ENCODE data around the gene FBXO4. TPM values are rescaled to one million over a fixed set of nuclear protein-coding genes. Genes with fewer than 3 reads are reported as not detected.

Gene FBXO4
- total and polyA plus RNA-seq, 7 donors: 5.5 to 12.3 (median 8.5) TPM

- 96 to 97% methylated on average over 4 of the region's 4 CpGs for WGBS, 2 donors
- Histone ChIP-seq H3K4me3 (no peak overlapping the region), H3K27me3 (no peaks in the 10 kb centered on the region), H3K9me3 (no peaks in the 10 kb centered on the region), H3K27ac (no peak overlapping the region), H3K36me3 (peaks cover 0 to 14% (median 5%) of the 10 kb centered on the region in 4 donors), H3K4me1 (peaks cover 0 to 14% (median 6%) of the 10 kb centered on the region in 4 donors)
- no peak for DNase-seq
- TF ChIP-seq POLR2AphosphoS5 (IDR thresholded peaks at IDR 0.05) (no peak), CTCF (IDR thresholded peaks at IDR 0.05) (no peak), EP300 (IDR thresholded peaks at IDR 0.05) (no peak), POLR2A (IDR thresholded peaks at IDR 0.05) (no peak)
- intact Hi-C loops (cut with DNase I): loop anchor here (10.0 kb wide), 2 partner anchors 837 to 1093 kb away; partner anchors contain the start of gene RPL37
Measured at GRCh38 chr5:41927604-41928003, 2.5 kb downstream of the FBXO4 start.

- Histone ChIP-seq H3K27me3 (no peaks in the 10 kb centered on the region), H3K36me3 (peaks cover 0 to 17% (median 6%) of the 10 kb centered on the region in 4 donors), H3K4me3 (no peak overlapping the region), H3K9me3 (no peaks in the 10 kb centered on the region), H3K27ac (no peak overlapping the region), H3K4me1 (peaks cover 0 to 14% (median 6%) of the 10 kb centered on the region in 4 donors)
- TF ChIP-seq POLR2A (IDR thresholded peaks at IDR 0.05): no peak
- TF ChIP-seq CTCF (IDR thresholded peaks at IDR 0.05): no peak
- TF ChIP-seq POLR2AphosphoS5 (IDR thresholded peaks at IDR 0.05): no peak
- TF ChIP-seq EP300 (IDR thresholded peaks at IDR 0.05): no peak
- intact Hi-C loops (cut with DNase I): loop anchor here (10.0 kb wide), 2 partner anchors 836 to 1094 kb away; partner anchors contain the start of gene RPL37
- no peak for DNase-seq
Measured at GRCh38 chr5:41929035-41929434, 4.0 kb downstream of the FBXO4 start.

- Histone ChIP-seq H3K27ac (no peak overlapping the region), H3K4me3 (no peak overlapping the region), H3K4me1 (no peaks in the 10 kb centered on the region), H3K36me3 (peaks cover 0 to 45% (median 8%) of the 10 kb centered on the region in 4 donors), H3K9me3 (no peaks in the 10 kb centered on the region), H3K27me3 (no peaks in the 10 kb centered on the region)
- DNase-seq: no peak
- WGBS, 2 donors: 90 to 96% methylated on average over 2 of the region's 2 CpGs
- intact Hi-C loops (cut with DNase I): no loop called here
- TF ChIP-seq CTCF (IDR thresholded peaks at IDR 0.05): no peak
- no peak for TF ChIP-seq EP300 (IDR thresholded peaks at IDR 0.05)
- TF ChIP-seq POLR2A (IDR thresholded peaks at IDR 0.05): no peak
- TF ChIP-seq POLR2AphosphoS5 (IDR thresholded peaks at IDR 0.05): no peak
Measured at GRCh38 chr5:41932770-41933169, 7.7 kb downstream of the FBXO4 start.

GRCh38 chr5:41935544-41935943 is 10.5 kb downstream of the FBXO4 start:
- H3K36me3 ChIP-seq: peaks cover 0 to 50% (median 8%) of the 10 kb centered on the region in 4 donors

More at GRCh38 chr5:41935544-41935943, 10.5 kb downstream of the FBXO4 start:
- no peak for TF ChIP-seq CTCF (IDR thresholded peaks at IDR 0.05)
- TF ChIP-seq EP300 (IDR thresholded peaks at IDR 0.05): no peak
- TF ChIP-seq POLR2AphosphoS5 (IDR thresholded peaks at IDR 0.05): no peak
- no peak for TF ChIP-seq POLR2A (IDR thresholded peaks at IDR 0.05)
- DNase-seq: no peak
- no peaks in the 10 kb centered on the region for H3K4me1 ChIP-seq
- no peak overlapping the region for H3K4me3 ChIP-seq
- H3K27me3 ChIP-seq: no peaks in the 10 kb centered on the region
- no peak overlapping the region for H3K27ac ChIP-seq
- intact Hi-C loops (cut with DNase I): no loop called here
- H3K9me3 ChIP-seq: no peaks in the 10 kb centered on the region
